GM21390 (cell line): Measurements from ENCODE around the gene BBS4.
A peak's percentile ranks its signal among the peaks of the same experiment; 100 is the strongest.

Experiments used
- ATAC-seq: cut with Tn5 transposase; IDR thresholded peaks from one replicate; pipeline ENCODE4 v1.9.1; 2021; ENCODE audit not compliant: unreplicated experiment

Gene BBS4

GRCh38 chr15:72758182-72758581, 72.2 kb downstream of the BBS4 start:
- ATAC-seq, result no peak

GRCh38 chr15:72760590-72761260, 74.7 kb downstream of the BBS4 start:
- no peak for ATAC-seq

DNA sequence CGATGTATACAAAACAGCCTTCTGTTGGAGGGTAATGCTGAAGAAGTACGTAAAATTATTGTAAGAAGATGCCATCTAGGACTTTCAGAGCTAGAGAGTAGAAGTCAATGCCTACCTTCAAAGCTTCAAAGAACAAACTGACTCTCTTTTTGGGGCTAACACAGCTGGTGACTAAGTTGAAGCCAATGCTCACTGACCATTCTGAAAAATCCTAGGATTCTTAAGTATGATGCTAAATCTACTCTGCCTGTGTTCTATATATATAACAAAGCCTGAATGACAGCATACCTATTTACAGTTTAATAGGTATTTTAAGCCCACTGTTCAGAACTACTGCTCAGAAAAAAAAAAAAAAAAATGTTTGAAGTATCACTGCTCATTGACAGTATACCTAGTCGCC, 78.6 kb downstream of the BBS4 start:
- ATAC-seq, result no peak

GRCh38 chr15:72766025-72766424, 80.0 kb downstream of the BBS4 start:
- ATAC-seq, result no peak

DNA sequence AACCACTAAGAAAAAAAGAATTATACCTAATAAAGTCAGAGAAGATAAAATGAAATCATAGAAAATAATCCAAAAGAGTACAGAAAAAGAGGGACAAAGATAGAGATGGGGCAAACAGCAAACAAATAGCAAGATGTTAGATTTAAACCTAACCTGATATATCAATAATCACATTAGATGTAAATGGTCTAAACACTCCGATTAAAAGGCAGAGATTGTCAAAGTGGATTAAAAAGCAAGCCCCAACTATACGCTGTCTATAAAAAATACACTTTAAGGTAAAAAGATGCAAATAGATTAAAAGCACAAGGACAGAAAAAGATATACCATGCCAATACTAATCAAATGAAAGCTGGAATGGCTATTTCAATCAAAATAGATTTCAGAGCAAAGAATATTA, 80.8 kb downstream of the BBS4 start:
- ATAC-seq, result no peak

DNA sequence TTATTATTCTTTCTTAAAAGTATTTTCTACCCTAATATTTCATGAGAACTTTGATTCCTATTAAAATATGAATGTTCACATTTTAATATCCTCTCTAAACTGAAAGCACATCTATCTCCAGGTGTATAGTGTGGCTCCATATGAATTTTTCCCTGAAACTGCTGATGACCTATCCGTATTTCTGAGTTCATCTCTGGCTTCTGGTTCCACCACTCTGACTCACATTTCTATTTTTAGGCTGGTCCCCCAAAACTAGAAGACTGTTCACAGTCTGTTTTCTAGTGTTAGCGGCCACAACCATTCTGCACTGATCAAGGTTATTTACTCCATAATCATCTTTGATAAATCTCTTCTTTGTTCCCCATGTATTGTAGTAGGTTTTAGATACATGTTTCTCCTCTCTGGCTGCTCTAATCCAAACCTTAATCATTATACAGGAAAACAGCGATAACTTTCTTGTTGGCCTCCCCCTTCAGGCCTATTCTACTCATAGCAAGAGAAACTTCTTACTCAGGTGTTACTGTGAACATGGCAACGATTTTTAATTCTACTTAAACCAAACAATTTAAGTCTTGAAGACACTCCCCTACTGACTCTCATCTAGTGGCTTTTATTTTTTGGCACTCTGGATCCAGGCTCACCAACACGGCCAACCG, 84.8 kb downstream of the BBS4 start:
- no peak for ATAC-seq

GRCh38 chr15:72771329-72771725, 85.3 kb downstream of the BBS4 start:
- no peak for ATAC-seq

- ATAC-seq, result no peak
Observed at GRCh38 chr15:72774696-72775383, 88.8 kb downstream of the BBS4 start.

GRCh38 chr15:72778796-72779195, 92.8 kb downstream of the BBS4 start:
- ATAC-seq, result no peak

GRCh38 chr15:72781631-72782030, 95.6 kb downstream of the BBS4 start:
- no peak for ATAC-seq

GRCh38 chr15:72782274-72783003, 96.4 kb downstream of the BBS4 start:
- no peak for ATAC-seq

GRCh38 chr15:72783004-72783639, 97.1 kb downstream of the BBS4 start:
- peak; percentile 41 for ATAC-seq

- ATAC-seq, result peak; percentile 71
Observed at GRCh38 chr15:72783640-72784455, 97.8 kb downstream of the BBS4 start, which contains the start of gene ADPGK. Gene ADPGK, minus strand, starts transcription at chr15:72783758. Its CDS starts 67 bp downstream, at chr15:72783691.

GRCh38 chr15:72784456-72784876, 98.5 kb downstream of the BBS4 start:
- no peak for ATAC-seq

DNA sequence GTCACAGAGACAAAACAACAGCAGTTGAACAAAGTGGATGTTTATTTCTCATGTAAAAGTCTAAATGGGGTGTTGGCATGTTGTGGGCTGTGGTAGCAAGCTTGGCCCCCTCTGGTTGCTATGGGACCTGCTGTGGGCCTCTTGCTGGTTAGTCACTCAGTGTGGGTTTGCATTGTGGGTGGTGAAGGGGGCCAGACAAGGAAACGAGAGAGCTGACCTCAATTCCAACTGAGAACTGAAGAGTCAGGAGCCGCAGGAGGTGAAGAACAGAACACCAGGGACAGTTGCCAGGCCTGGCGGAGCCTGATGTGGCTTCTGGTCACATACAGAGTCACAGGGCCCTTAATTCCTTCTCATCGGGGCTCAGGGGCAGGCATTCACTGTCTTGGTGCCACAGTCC, 99.4 kb downstream of the BBS4 start:
- ATAC-seq, result no peak

- no peak for ATAC-seq
Observed at GRCh38 chr15:72785841-72786240, 99.8 kb downstream of the BBS4 start.

GRCh38 chr15:72786242-72786641, 100.2 kb downstream of the BBS4 start:
- ATAC-seq, result no peak

GRCh38 chr15:72786676-72787345, 100.8 kb downstream of the BBS4 start:
- no peak for ATAC-seq

GRCh38 chr15:72787526-72787925, 101.5 kb downstream of the BBS4 start:
- ATAC-seq, result no peak
